HepG2 (cell line): Measurements from ENCODE around the gene TAF1B. TPM values are rescaled to one million over a fixed set of nuclear protein-coding genes. Genes with fewer than 3 reads are reported as not detected.

ENCODE experiments used
- AGO1 ChIP-seq: fragments of 200-400 bp; formaldehyde crosslinking; IDR thresholded peaks from 2 replicates; pipeline ENCODE4 v1.6.1; 2017; ENCODE audit warnings: mild to moderate bottlenecking, low read depth, low read length, moderate library complexity; ENCODE audit not compliant: poor library complexity, severe bottlenecking
- EZH2 ChIP-seq: conservative IDR thresholded peaks from 2 replicates; pipeline ENCODE4 v1.6.1; 2012; ENCODE audit warnings: mild to moderate bottlenecking, low read depth, low read length, moderate library complexity
- FOSL2 ChIP-seq: sonication (generic); formaldehyde crosslinking; IDR thresholded peaks from 2 replicates; pipeline ENCODE4 v1.4.0; 2020; ENCODE audit warnings: missing genetic modification reagents
- KIAA2018 ChIP-seq: sonication (generic); formaldehyde crosslinking; IDR thresholded peaks from 2 replicates; pipeline ENCODE4 v1.5.0; 2020; ENCODE audit warnings: mild to moderate bottlenecking, missing genetic modification reagents, borderline replicate concordance
- RBM39 ChIP-seq: fragments of 200-400 bp; formaldehyde crosslinking; IDR thresholded peaks from one replicate; pipeline ENCODE4 v1.6.1; 2018; ENCODE audit warnings: antibody characterized with exemption, mild to moderate bottlenecking, low read depth, low read length; ENCODE audit not compliant: poor library complexity, severe bottlenecking
- TARDBP ChIP-seq: sonication (generic); formaldehyde crosslinking; IDR thresholded peaks from 2 replicates; pipeline ENCODE4 v1.8.0; 2022; ENCODE audit warnings: mild to moderate bottlenecking, missing genetic modification reagents
- ZBTB39 ChIP-seq: sonication (generic); formaldehyde crosslinking; IDR thresholded peaks from 2 replicates; pipeline ENCODE4 v1.5.0; 2020; ENCODE audit warnings: missing genetic modification reagents
- ZBTB46 ChIP-seq: sonication (generic); formaldehyde crosslinking; IDR thresholded peaks from 2 replicates; pipeline ENCODE4 v1.4.0; 2020; ENCODE audit warnings: mild to moderate bottlenecking, missing genetic modification reagents, borderline replicate concordance
- ZMAT3 ChIP-seq: sonication (generic); formaldehyde crosslinking; conservative IDR thresholded peaks from 2 replicates; pipeline ENCODE4 v1.7.0; 2021; ENCODE audit warnings: missing genetic modification reagents
- ZNF207 ChIP-seq: fragments of 450-650 bp; IDR thresholded peaks from 2 replicates; pipeline ENCODE4 v1.6.1; 2016; ENCODE audit warnings: antibody characterized with exemption, borderline replicate concordance
- ZNF350 ChIP-seq: sonication (generic); formaldehyde crosslinking; IDR thresholded peaks from 2 replicates; pipeline ENCODE4 v1.4.0; 2020; ENCODE audit warnings: mild to moderate bottlenecking, low read depth, missing genetic modification reagents, borderline replicate concordance
- polyA plus RNA-seq, 8 experiments: library from polyadenylated mRNA; depleted of rRNA in 3 of 8; stranded (reverse) in 7 of 8; unstranded in 1 of 8; fragments of >200 nt; fragmentation: Illumina TruSeq in 4 of 8; extraction: Trizol in 4 of 8; gene quantifications; 2 replicates each; pipeline versions ENCODE4 v1.2.1 to v1.2.3, GENCODE V29; 2011 to 2016; ENCODE audit warnings: low read depth in 4 of 8, missing spikeins in 1 of 8, mixed read lengths in 1 of 8; ENCODE audit not compliant: insufficient read depth in 1 of 8
- total RNA-seq, 5 experiments: library from RNA; depleted of rRNA; stranded (reverse); fragments of >200 nt; fragmentation: Illumina TruSeq; extraction: Trizol; gene quantifications; 2 replicates each; pipeline ENCODE4 v1.2.3, GENCODE V29; 2016; ENCODE audit warnings: low read depth in 1 of 5

Gene TAF1B
- total and polyA plus RNA-seq, 2 of the 13 experiments (the other 11 are each of a cell fraction or from before 2014, with no cell fraction given), result 13.3 to 27.7 TPM

GRCh38 chr2:9843229-9844035 lies at the start of gene TAF1B (continued):
- TF ChIP-seq ZMAT3 (CRISPR knock-in tag) (0 out of 2 replicates have a peak, but pooled peaks have one; percentile 37), TARDBP (peak; percentile 82), ZNF350 (CRISPR knock-in tag) (peak; percentile 97), RBM39 (peak; percentile 90), ZNF207 (no peak), ZBTB39 (CRISPR knock-in tag) (no peak; the same call in 1 of the 2 replicates), ZBTB46 (CRISPR knock-in tag) (no peak), AGO1 (peak; percentile 64), EZH2 (no peak), KIAA2018 (CRISPR knock-in tag) (0 out of 2 replicates have a peak, but pooled peaks have one; percentile 82), FOSL2 (CRISPR knock-in tag) (no peak)
